SK-N-SH treated with all-trans-retinoic acid at 6 μM for 48 hours (cell line): Measurements from ENCODE around the gene APAF1.

Source experiments
- ATAC-seq: fragments of 200-7000 bp; cut with Tn5 transposase; 3 replicates; pipeline ENCODE4 v1.9.1; 2020; ENCODE audit warnings: mild to moderate bottlenecking, moderate library complexity
- BACH2 ChIP-seq: fragments of 250-450 bp; sonication (Bioruptor Pico); IDR thresholded peaks from 2 replicates; pipeline ENCODE4 v1.9.0; 2021; ENCODE audit warnings: mild to moderate bottlenecking, borderline replicate concordance
- CREB5 ChIP-seq: fragments of 250-450 bp; sonication (Bioruptor Pico); IDR thresholded peaks from 2 replicates; pipeline ENCODE4 v1.5.1; 2020; ENCODE audit warnings: low read depth, mild to moderate bottlenecking, moderate library complexity
- CSDC2 ChIP-seq: fragments of 250-450 bp; sonication (Bioruptor Pico); IDR thresholded peaks from 2 replicates; pipeline ENCODE4 v1.5.0; 2020; ENCODE audit warnings: mild to moderate bottlenecking, moderate library complexity
- CSRNP3 ChIP-seq: fragments of 250-450 bp; sonication (Bioruptor Pico); IDR thresholded peaks from 2 replicates; pipeline ENCODE4 v1.5.1; 2021; ENCODE audit warnings: mild to moderate bottlenecking, moderate library complexity
- ESRRG ChIP-seq: fragments of 250-450 bp; sonication (Bioruptor Pico); IDR thresholded peaks from 2 replicates; pipeline ENCODE4 v1.6.1; 2021; ENCODE audit warnings: mild to moderate bottlenecking
- GLIS3 ChIP-seq: fragments of 250-450 bp; sonication (Bioruptor Pico); IDR thresholded peaks from 2 replicates; pipeline ENCODE4 v1.5.0; 2020; ENCODE audit warnings: mild to moderate bottlenecking, moderate library complexity
- ISL1 ChIP-seq: fragments of 250-450 bp; sonication (Bioruptor Pico); IDR thresholded peaks from 2 replicates; pipeline ENCODE4 v2.1.2; 2022; ENCODE audit warnings: mild to moderate bottlenecking, moderate library complexity
- OSR1 ChIP-seq: fragments of 250-450 bp; sonication (Bioruptor Pico); IDR thresholded peaks from 2 replicates; pipeline ENCODE4 v1.8.0; 2022; ENCODE audit warnings: moderate library complexity, mild to moderate bottlenecking, inconsistent platforms
- PATZ1 ChIP-seq: fragments of 250-450 bp; sonication (Bioruptor Pico); IDR thresholded peaks from 2 replicates; pipeline ENCODE4 v1.8.0; 2020; ENCODE audit warnings: mild to moderate bottlenecking, moderate library complexity, borderline replicate concordance
- POU6F1 ChIP-seq: fragments of 250-450 bp; sonication (Bioruptor Pico); IDR thresholded peaks from 2 replicates; pipeline ENCODE4 v1.8.0; 2021; ENCODE audit warnings: low read depth, mild to moderate bottlenecking, moderate library complexity, borderline replicate concordance
- PPARA ChIP-seq: fragments of 250-450 bp; sonication (Bioruptor Pico); IDR thresholded peaks from 2 replicates; pipeline ENCODE4 v1.5.0; 2020; ENCODE audit warnings: mild to moderate bottlenecking, borderline replicate concordance
- RARB ChIP-seq: fragments of 250-450 bp; sonication (Bioruptor Pico); IDR thresholded peaks from 2 replicates; pipeline ENCODE4 v1.8.0; 2021; ENCODE audit warnings: mild to moderate bottlenecking, moderate library complexity
- SNAI2 ChIP-seq: fragments of 250-450 bp; sonication (Bioruptor Pico); IDR thresholded peaks from 2 replicates; pipeline ENCODE4 v1.5.0; 2020; ENCODE audit warnings: mild to moderate bottlenecking, moderate library complexity
- TCF4 ChIP-seq: fragments of 250-450 bp; sonication (Bioruptor Pico); IDR thresholded peaks from 2 replicates; pipeline ENCODE4 v1.8.0; 2021; ENCODE audit warnings: mild to moderate bottlenecking, moderate library complexity, borderline replicate concordance
- TOX ChIP-seq: fragments of 250-450 bp; sonication (Bioruptor Pico); IDR thresholded peaks from 2 replicates; pipeline ENCODE4 v1.8.0; 2021; ENCODE audit warnings: mild to moderate bottlenecking, moderate library complexity, borderline replicate concordance
- TSHZ2 ChIP-seq: fragments of 250-450 bp; sonication (Bioruptor Pico); IDR thresholded peaks from 2 replicates; pipeline ENCODE4 v1.5.0; 2020; ENCODE audit warnings: mild to moderate bottlenecking, moderate library complexity
- ZC3H10 ChIP-seq: fragments of 250-450 bp; sonication (Bioruptor Pico); IDR thresholded peaks from 2 replicates; pipeline ENCODE4 v1.5.1; 2021; ENCODE audit warnings: mild to moderate bottlenecking, moderate library complexity
- ZFP3 ChIP-seq: fragments of 250-450 bp; sonication (Bioruptor Pico); IDR thresholded peaks from 2 replicates; pipeline ENCODE4 v1.5.0; 2020; ENCODE audit warnings: mild to moderate bottlenecking, moderate library complexity
- ZFP30 ChIP-seq: fragments of 450-650 bp; formaldehyde crosslinking; IDR thresholded peaks from 2 replicates; pipeline ENCODE4 v1.5.0; 2022; ENCODE audit warnings: mild to moderate bottlenecking, moderate library complexity
- ZNF565 ChIP-seq: fragments of 450-650 bp; formaldehyde crosslinking; conservative IDR thresholded peaks from 2 replicates; pipeline ENCODE4 v1.5.0; 2020; ENCODE audit warnings: low read depth, mild to moderate bottlenecking, moderate library complexity
- ZNF70 ChIP-seq: fragments of 450-650 bp; formaldehyde crosslinking; IDR thresholded peaks from 2 replicates; pipeline ENCODE4 v1.5.0; 2020; ENCODE audit warnings: mild to moderate bottlenecking, moderate library complexity
- ZNF8 ChIP-seq: fragments of 450-650 bp; formaldehyde crosslinking; IDR thresholded peaks from 2 replicates; pipeline ENCODE4 v1.5.0; 2020; ENCODE audit warnings: mild to moderate bottlenecking, moderate library complexity

Gene APAF1

GRCh38 chr12:98678236-98678945 lies 33.3 kb downstream of the APAF1 start:
- no peak for ATAC-seq
- TF ChIP-seq CSDC2 (no peak), ZNF565 (no peak), ZC3H10 (CRISPR knock-in tag) (no peak), TCF4 (CRISPR knock-in tag) (no peak), TSHZ2 (CRISPR knock-in tag) (no peak), PPARA (CRISPR knock-in tag) (no peak), OSR1 (CRISPR knock-in tag) (no peak), ZNF8 (no peak), CREB5 (CRISPR knock-in tag) (no peak), RARB (CRISPR knock-in tag) (no peak), ESRRG (CRISPR knock-in tag) (no peak), ZFP30 (CRISPR knock-in tag) (no peak), BACH2 (CRISPR knock-in tag) (no peak), ZNF70 (no peak), SNAI2 (CRISPR knock-in tag) (no peak), ZFP3 (CRISPR knock-in tag) (no peak), PATZ1 (CRISPR knock-in tag) (no peak), CSRNP3 (no peak), POU6F1 (no peak)

- no peak for ATAC-seq
- no peak for TF ChIP-seq ISL1
- TF ChIP-seq ZNF70 = no peak
- TF ChIP-seq ZFP30 (CRISPR knock-in tag) = no peak
- TF ChIP-seq RARB (CRISPR knock-in tag) = no peak
- TF ChIP-seq GLIS3 (CRISPR knock-in tag) = no peak
- TF ChIP-seq POU6F1 = no peak
- TF ChIP-seq ZC3H10 (CRISPR knock-in tag) = no peak
- no peak for TF ChIP-seq TOX (CRISPR knock-in tag)
- no peak for TF ChIP-seq ZFP3 (CRISPR knock-in tag)
These were observed 34.0 kb downstream of the APAF1 start for GRCh38 chr12:98678946-98679610.
